ENCODE data around the gene TASL. TPM values are rescaled to one million over a fixed set of nuclear protein-coding genes. Genes with fewer than 3 reads are reported as not detected.

TASL gene
- total RNA-seq, 1 experiment from 2014 or later, result not detected

DNA sequence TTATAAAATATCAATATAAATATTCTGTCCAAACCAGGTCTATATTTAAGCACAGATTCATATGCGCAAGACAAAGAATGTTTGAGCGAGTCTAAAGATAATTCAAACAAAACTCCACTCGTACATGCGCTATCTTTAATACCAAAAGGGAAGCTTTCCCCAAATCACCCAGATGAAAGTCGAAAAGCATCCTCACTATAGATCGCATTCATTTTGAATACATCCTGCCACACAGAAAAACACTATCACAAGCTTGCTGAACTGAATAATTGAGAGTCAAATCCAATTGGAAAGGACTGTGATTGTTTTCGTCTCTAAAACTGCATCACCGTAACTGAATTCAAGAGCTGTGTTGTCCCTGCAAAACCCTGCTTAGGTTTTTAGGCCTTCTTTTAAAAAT is 685 bp downstream of the TASL start:
- Histone ChIP-seq H3K27ac (ENCODE audit: insufficient read length, low read depth, low read length) (no peak overlapping the region), H4K91ac (ENCODE audit: insufficient read length, low read depth, low read length) (no peak overlapping the region), H3K4me1 (ENCODE audit: insufficient read depth, low read length) (no peaks in the 10 kb centered on the region), H4K8ac (replicated peaks; ENCODE audit: insufficient read length, low read depth, low read length) (no peak overlapping the region), H3K4ac (ENCODE audit: low read depth, low read length) (no peak overlapping the region), H3K4me2 (ENCODE audit: insufficient read depth, insufficient read length, low read length) (no peak overlapping the region), H3K79me1 (ENCODE audit: insufficient read depth, low read depth, low read length, poor library complexity, severe bottlenecking) (no peaks in the 10 kb centered on the region), H3K9me3 (ENCODE audit: control insufficient read depth, low read depth, low read length) (no peaks in the 10 kb centered on the region), H3K56ac (ENCODE audit: insufficient read length, low read depth, low read length) (no peak overlapping the region), H2BK120ac (ENCODE audit: low read depth, low read length, poor library complexity, severe bottlenecking) (no peak overlapping the region), H3K14ac (ENCODE audit: insufficient read depth, low read length) (no peak overlapping the region), H4K5ac (ENCODE audit: insufficient read length, low read depth, low read length) (no peak overlapping the region), H4K20me1 (ENCODE audit: control insufficient read depth, insufficient read depth, insufficient read length) (no peaks in the 10 kb centered on the region), H2BK20ac (ENCODE audit: low read depth, low read length, poor library complexity, severe bottlenecking) (no peak overlapping the region), H2BK12ac (ENCODE audit: insufficient read length, low read depth, low read length) (no peak overlapping the region), H3K23me2 (ENCODE audit: insufficient read length, low read depth, low read length, poor library complexity, severe bottlenecking) (no peaks in the 10 kb centered on the region), H3K23ac (ENCODE audit: insufficient read length, low read depth, low read length) (no peak overlapping the region), H3K9ac (ENCODE audit: extremely low read depth, insufficient read length, low read length) (no peak overlapping the region), H3K79me2 (ENCODE audit: insufficient read depth, low read length) (0 out of 2 replicates have a peak, but pooled peaks cover 2% of the 10 kb centered on the region), H3T11ph (ENCODE audit: low read length) (no peak overlapping the region), H2BK5ac (ENCODE audit: insufficient read length, low read length) (no peak overlapping the region), H3K27me3 (ENCODE audit: insufficient read depth, low read length) (no peaks in the 10 kb centered on the region), H2AK5ac (ENCODE audit: insufficient read length, low read length) (no peak overlapping the region), H3K18ac (ENCODE audit: insufficient read length, low read depth, low read length) (no peak overlapping the region), H2AFZ (ENCODE audit: low read length) (no peak overlapping the region), H2BK15ac (ENCODE audit: low read depth, low read length) (no peak overlapping the region)
- TF ChIP-seq, protein P1, sequence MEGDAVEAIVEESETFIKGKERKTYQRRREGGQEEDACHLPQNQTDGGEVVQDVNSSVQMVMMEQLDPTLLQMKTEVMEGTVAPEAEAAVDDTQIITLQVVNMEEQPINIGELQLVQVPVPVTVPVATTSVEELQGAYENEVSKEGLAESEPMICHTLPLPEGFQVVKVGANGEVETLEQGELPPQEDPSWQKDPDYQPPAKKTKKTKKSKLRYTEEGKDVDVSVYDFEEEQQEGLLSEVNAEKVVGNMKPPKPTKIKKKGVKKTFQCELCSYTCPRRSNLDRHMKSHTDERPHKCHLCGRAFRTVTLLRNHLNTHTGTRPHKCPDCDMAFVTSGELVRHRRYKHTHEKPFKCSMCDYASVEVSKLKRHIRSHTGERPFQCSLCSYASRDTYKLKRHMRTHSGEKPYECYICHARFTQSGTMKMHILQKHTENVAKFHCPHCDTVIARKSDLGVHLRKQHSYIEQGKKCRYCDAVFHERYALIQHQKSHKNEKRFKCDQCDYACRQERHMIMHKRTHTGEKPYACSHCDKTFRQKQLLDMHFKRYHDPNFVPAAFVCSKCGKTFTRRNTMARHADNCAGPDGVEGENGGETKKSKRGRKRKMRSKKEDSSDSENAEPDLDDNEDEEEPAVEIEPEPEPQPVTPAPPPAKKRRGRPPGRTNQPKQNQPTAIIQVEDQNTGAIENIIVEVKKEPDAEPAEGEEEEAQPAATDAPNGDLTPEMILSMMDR (conservative IDR thresholded peaks at IDR 0.05), result no peak
- no peak overlapping the region for H3K27ac Mint-ChIP-seq
- no peaks in the 10 kb centered on the region for H3K27me3 Mint-ChIP-seq (ENCODE audit: low read depth)
- peaks cover 3 to 44% of the 10 kb centered on the region in 2 experiments; a peak in 4 of 5 replicates for H3K9me3 Mint-ChIP-seq
- H3K4me3 Mint-ChIP-seq, result no peak overlapping the region
- no peaks in the 10 kb centered on the region for H3K4me1 Mint-ChIP-seq
- no peak for DNase-seq
- no peaks in the 10 kb centered on the region; a peak in 1 of 7 replicates for H3K36me3 Mint-ChIP-seq (ENCODE audit: insufficient read depth in 1 of 3, low read depth in 3 of 3)
- no CpG with 5 or more reads among the region's 8 CpGs for WGBS (ENCODE audit: extremely low coverage, insufficient read length, low lambda C conversion rate)
